DMS 273 treated with DMSO at 0.1 percent for 48 hours (cell line): Measurements from ENCODE around the gene PSMB4.

Experiments
- DNase-seq: peaks from one replicate; lab custom pipeline; 2025; lab: John Stamatoyannopoulos, UW

Gene PSMB4

GRCh38 chr1:151443846-151444782 lies 44.7 kb downstream of the PSMB4 start:
- DNase-seq: peak; percentile 40

GRCh38 chr1:151444783-151445177 lies 45.4 kb downstream of the PSMB4 start:
- DNase-seq: no peak

GRCh38 chr1:151447696-151448095 lies 48.3 kb downstream of the PSMB4 start:
- DNase-seq: no peak
